ENCODE measurements around the gene HAUS6. TPM values are rescaled to one million over a fixed set of nuclear protein-coding genes. Genes with fewer than 3 reads are reported as not detected.

Gene HAUS6
- total and polyA plus RNA-seq, 2 of the 13 experiments (the other 11 are each of a cell fraction or from before 2014, with no cell fraction given) = 9.8 to 31.1 TPM

GRCh38 chr9:19048966-19049916, 53.5 kb downstream of the HAUS6 start, which contains the start of gene RRAGA:
TSS of gene RRAGA (plus strand) at chr9:19049427. CDS start at chr9:19049660, 233 bp downstream.
- intact Hi-C loops (cut with micrococcal nuclease; ENCODE audit: unreplicated experiment) = loop anchor here (1.0 to 5.0 kb wide), 5 partner anchors 53 to 408 kb away; partner anchors contain the start of genes DENND4C and HAUS6
- POLR2A ChIA-PET = interaction anchor here (0.6 to 2.3 kb wide), 18 partner anchors 24 to 415 kb away, joined by 3 to 22 read pairs (median 4); partner anchors contain the start of genes ACER2, DENND4C and RPS6
- CTCF ChIA-PET (ENCODE audit: low intra/inter-chr PET ratio, low total read pairs) = interaction anchor here (3.1 kb wide), 1 partner anchor 125 kb away, joined by 16 read pairs; no protein-coding TSS in a partner anchor
- no peak for TF ChIP-seq CEBPZ (IDR thresholded peaks at IDR 0.05; ENCODE audit: low read length)
- peak; percentile 86 for TF ChIP-seq KDM5A (IDR thresholded peaks at IDR 0.05; ENCODE audit: borderline replicate concordance, low read length)
- peak; percentile 98 for TF ChIP-seq ZFX (CRISPR knock-in tag; IDR thresholded peaks at IDR 0.05; ENCODE audit: low read depth)
- peak; percentile 61 for TF ChIP-seq SKI (IDR thresholded peaks at IDR 0.05; ENCODE audit: partially characterized antibody)
- peak; percentile 98 for TF ChIP-seq POGZ (CRISPR knock-in tag; IDR thresholded peaks at IDR 0.05)
- peak; percentile 41; the same call in 1 of the 2 replicates for TF ChIP-seq ZNF44 (CRISPR knock-in tag; IDR thresholded peaks at IDR 0.05)
- TF ChIP-seq HINFP (CRISPR knock-in tag; IDR thresholded peaks at IDR 0.05; ENCODE audit: low read depth) = 0 out of 2 replicates have a peak, but pooled peaks have one; percentile 53
- TF ChIP-seq ZNF17 (CRISPR knock-in tag; IDR thresholded peaks at IDR 0.05) = peak; percentile 79; the same call in 1 of the 2 replicates
- peak; percentile 98 for TF ChIP-seq ZFY (CRISPR knock-in tag; IDR thresholded peaks at IDR 0.05)
- no peak for TF ChIP-seq NFE2 (CRISPR knock-in tag; IDR thresholded peaks at IDR 0.05)
- TF ChIP-seq ZMYM2 (CRISPR knock-in tag; IDR thresholded peaks at IDR 0.05) = peak; percentile 77
- peak; percentile 63; the same call in 1 of the 2 replicates for TF ChIP-seq TBX3 (IDR thresholded peaks at IDR 0.05; ENCODE audit: borderline replicate concordance)
- peak; percentile 96 for TF ChIP-seq SRY (CRISPR knock-in tag; IDR thresholded peaks at IDR 0.05)

More at GRCh38 chr9:19048966-19049916, 53.5 kb downstream of the HAUS6 start, which contains the start of gene RRAGA:
- FAIRE-seq (peak; percentile 83), DNase-seq (ENCODE audit: low spot score) (peak; percentile 98), ATAC-seq (peak; percentile 91)
- Histone ChIP-seq H3K27me3 (ENCODE audit: control insufficient read depth in 1 of 2, insufficient read depth in 2 of 2, low read length in 2 of 2) (peaks cover 0 to 7% of the 10 kb centered on the region in 2 experiments; a peak in 1 of 5 replicates), H3K79me2 (ENCODE audit: insufficient read depth, low read length) (peaks cover 29% of the 10 kb centered on the region), H3K4me3 (replicated peaks in 1 of 3; ENCODE audit: insufficient read depth in 1 of 3, low read depth in 2 of 3, low read length in 3 of 3) (peak within 1 kb of the TSS; percentile 78 to 92 (median 87)), H3K9ac (ENCODE audit: insufficient read depth, low read depth, low read length) (peak within 1 kb of the TSS; percentile 89), H3K4me2 (ENCODE audit: low read depth, low read length) (peak within 1 kb of the TSS; percentile 91), H3K27ac (ENCODE audit: extremely low read length, insufficient read depth, low read length) (peak within 1 kb of the TSS; percentile 91), H3K36me3 (replicated peaks in 1 of 2; ENCODE audit: control insufficient read depth in 1 of 2, insufficient read depth in 2 of 2, low read length in 2 of 2) (no peaks in the 10 kb centered on the region), H2AFZ (ENCODE audit: low read length) (peak within 1 kb of the TSS; percentile 92), H3K4me1 (ENCODE audit: insufficient read depth, low read length) (peaks cover 27% of the 10 kb centered on the region), H4K20me1 (ENCODE audit: insufficient read depth, low read length) (peaks cover 12% of the 10 kb centered on the region), H3K9me3 (ENCODE audit: low read length) (no peaks in the 10 kb centered on the region)
- in situ Hi-C loops (cut with HindIII; ENCODE audit: extremely low pct_ligation_motif_present, low pct_unique_long_range_greater_than_20kb) = loop anchor here (10.0 to 25.0 kb wide), 2 partner anchors 416 to 1237 kb away; no protein-coding TSS in a partner anchor
- WGBS (ENCODE audit: low lambda C conversion rate) = 1% methylated on average over 36 of the region's 82 CpGs
- BruUV-seq (replicated peaks) = no TSS peak

All from HepG2 (cell line).